Endothelial cell (in vitro differentiated cells): ENCODE results near the gene BRD3. TPM values are rescaled to one million over a fixed set of nuclear protein-coding genes. Genes with fewer than 3 reads are reported as not detected.

Experiments
- DNase-seq: peaks from one replicate; pipeline ENCODE4 v3.0.0; 2021; ENCODE audit warnings: low spot score
- H3K27ac Mint-ChIP-seq: one replicate; pipeline ENCODE4 v1.8.0; 2021; ENCODE audit warnings: mixed read lengths, inconsistent platforms; ENCODE audit not compliant: unreplicated experiment
- H3K27me3 Mint-ChIP-seq: one replicate; pipeline ENCODE4 v1.8.0; 2021; ENCODE audit warnings: mild to moderate bottlenecking, moderate library complexity, mixed read lengths, inconsistent platforms; ENCODE audit not compliant: unreplicated experiment
- H3K36me3 Mint-ChIP-seq: one replicate; pipeline ENCODE4 v1.8.0; 2021; ENCODE audit warnings: mild to moderate bottlenecking, low read depth, mixed read lengths, inconsistent platforms; ENCODE audit not compliant: unreplicated experiment
- H3K4me1 Mint-ChIP-seq: one replicate; pipeline ENCODE4 v1.8.0; 2021; ENCODE audit warnings: mild to moderate bottlenecking, mixed read lengths, inconsistent platforms; ENCODE audit not compliant: unreplicated experiment
- H3K4me3 Mint-ChIP-seq: one replicate; pipeline ENCODE4 v1.8.0; 2021; ENCODE audit warnings: mild to moderate bottlenecking, mixed read lengths, inconsistent platforms; ENCODE audit not compliant: unreplicated experiment
- H3K9me3 Mint-ChIP-seq: one replicate; pipeline ENCODE4 v1.8.0; 2021; ENCODE audit warnings: mixed read lengths, inconsistent platforms; ENCODE audit not compliant: unreplicated experiment
- total RNA-seq: library from RNA; stranded (reverse); fragmentation: NEBNext Ultra II Directional; extraction: Animal tissue kit (Norgen Biotek cat#: 25700); gene quantifications from one replicate; pipeline ENCODE4 v1.2.1, GENCODE V29; 2021; ENCODE audit not compliant: unreplicated experiment
- TF ChIP-seq, protein P1 (sequence below): fragments of 200-600 bp; sonication (generic); IDR thresholded peaks from one replicate; pipeline ENCODE4 v1.5.0; 2021; ENCODE audit warnings: antibody characterized with exemption; ENCODE audit not compliant: unreplicated experiment

The BRD3 gene
- total RNA-seq, 1 donor from 2014 or later = 56.2 TPM

- no peak overlapping the region for H3K4me3 Mint-ChIP-seq
- H3K27me3 Mint-ChIP-seq = peaks cover 2% of the 10 kb centered on the region
- H3K4me1 Mint-ChIP-seq = peaks cover 20% of the 10 kb centered on the region
- no peaks in the 10 kb centered on the region for H3K36me3 Mint-ChIP-seq
- peak overlapping the region; percentile 43 for H3K27ac Mint-ChIP-seq
- TF ChIP-seq, protein P1, sequence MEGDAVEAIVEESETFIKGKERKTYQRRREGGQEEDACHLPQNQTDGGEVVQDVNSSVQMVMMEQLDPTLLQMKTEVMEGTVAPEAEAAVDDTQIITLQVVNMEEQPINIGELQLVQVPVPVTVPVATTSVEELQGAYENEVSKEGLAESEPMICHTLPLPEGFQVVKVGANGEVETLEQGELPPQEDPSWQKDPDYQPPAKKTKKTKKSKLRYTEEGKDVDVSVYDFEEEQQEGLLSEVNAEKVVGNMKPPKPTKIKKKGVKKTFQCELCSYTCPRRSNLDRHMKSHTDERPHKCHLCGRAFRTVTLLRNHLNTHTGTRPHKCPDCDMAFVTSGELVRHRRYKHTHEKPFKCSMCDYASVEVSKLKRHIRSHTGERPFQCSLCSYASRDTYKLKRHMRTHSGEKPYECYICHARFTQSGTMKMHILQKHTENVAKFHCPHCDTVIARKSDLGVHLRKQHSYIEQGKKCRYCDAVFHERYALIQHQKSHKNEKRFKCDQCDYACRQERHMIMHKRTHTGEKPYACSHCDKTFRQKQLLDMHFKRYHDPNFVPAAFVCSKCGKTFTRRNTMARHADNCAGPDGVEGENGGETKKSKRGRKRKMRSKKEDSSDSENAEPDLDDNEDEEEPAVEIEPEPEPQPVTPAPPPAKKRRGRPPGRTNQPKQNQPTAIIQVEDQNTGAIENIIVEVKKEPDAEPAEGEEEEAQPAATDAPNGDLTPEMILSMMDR = no peak
- H3K9me3 Mint-ChIP-seq = no peaks in the 10 kb centered on the region
- no peak for DNase-seq
Observed at GRCh38 chr9:133980864-133981588, 86.8 kb downstream of the BRD3 start.

Other genes starting within 250 kb of the BRD3 start
- 27.2 TPM for gene VAV2, start 75.7 kb downstream of the BRD3 start, total RNA-seq
- 11.4 TPM for gene BRD3OS, start 42.5 kb downstream of the BRD3 start, total RNA-seq
- 26.5 TPM for gene WDR5, start 68.1 kb upstream of the BRD3 start, total RNA-seq
- gene RNU6ATAC, start 96.5 kb upstream of the BRD3 start, total RNA-seq = 140 TPM